Measurements from ENCODE around the gene PLPP3. TPM values are rescaled to one million over a fixed set of nuclear protein-coding genes. Genes with fewer than 3 reads are reported as not detected.

Gene PLPP3
- total RNA-seq, 1 donor from 2014 or later, result 16.1 TPM

DNA sequence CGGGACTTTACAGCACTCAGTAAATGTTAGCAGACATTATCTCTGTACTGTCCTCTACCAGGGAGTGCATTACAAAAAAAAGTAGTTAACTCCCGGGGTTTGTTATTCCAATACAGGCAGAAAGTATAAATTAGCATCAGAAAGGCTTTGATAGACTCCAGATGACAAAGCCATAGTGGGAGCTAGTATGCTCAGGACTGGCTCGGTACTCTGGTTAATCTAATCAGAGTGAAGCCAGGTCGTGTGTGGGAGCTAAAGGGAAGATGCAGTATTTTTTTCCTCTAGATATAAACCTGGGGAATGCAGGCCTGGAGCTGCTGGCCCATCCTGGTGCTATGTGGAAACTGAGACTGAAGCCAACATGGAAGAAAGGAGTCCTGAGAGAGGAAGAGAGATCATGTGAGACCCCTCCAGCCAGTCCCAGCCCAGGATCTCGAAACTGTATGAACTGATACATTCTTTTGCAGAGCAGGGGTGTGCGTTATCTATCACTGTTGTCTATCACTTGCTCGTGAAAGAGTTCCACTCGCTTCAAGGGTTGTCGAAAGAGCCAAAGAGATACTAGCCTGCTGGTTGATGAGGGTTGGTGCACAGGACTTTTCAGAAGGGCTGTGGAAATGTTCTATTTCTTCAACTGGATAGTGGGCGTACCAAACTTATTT, 125.8 kb downstream of the PLPP3 start:
- Mint-ChIP-seq H3K4me1 (ENCODE audit: low read depth) (peaks cover 22% of the 10 kb centered on the region), H3K36me3 (ENCODE audit: insufficient read depth) (no peaks in the 10 kb centered on the region), H3K4me3 (ENCODE audit: low read depth) (no peak overlapping the region), H3K9me3 (ENCODE audit: low read depth) (no peaks in the 10 kb centered on the region), H3K27me3 (peaks cover 3% of the 10 kb centered on the region), H3K27ac (no peak overlapping the region)
- no peak for DNase-seq (ENCODE audit: low spot score, unreplicated experiment)
- TF ChIP-seq, protein P1, sequence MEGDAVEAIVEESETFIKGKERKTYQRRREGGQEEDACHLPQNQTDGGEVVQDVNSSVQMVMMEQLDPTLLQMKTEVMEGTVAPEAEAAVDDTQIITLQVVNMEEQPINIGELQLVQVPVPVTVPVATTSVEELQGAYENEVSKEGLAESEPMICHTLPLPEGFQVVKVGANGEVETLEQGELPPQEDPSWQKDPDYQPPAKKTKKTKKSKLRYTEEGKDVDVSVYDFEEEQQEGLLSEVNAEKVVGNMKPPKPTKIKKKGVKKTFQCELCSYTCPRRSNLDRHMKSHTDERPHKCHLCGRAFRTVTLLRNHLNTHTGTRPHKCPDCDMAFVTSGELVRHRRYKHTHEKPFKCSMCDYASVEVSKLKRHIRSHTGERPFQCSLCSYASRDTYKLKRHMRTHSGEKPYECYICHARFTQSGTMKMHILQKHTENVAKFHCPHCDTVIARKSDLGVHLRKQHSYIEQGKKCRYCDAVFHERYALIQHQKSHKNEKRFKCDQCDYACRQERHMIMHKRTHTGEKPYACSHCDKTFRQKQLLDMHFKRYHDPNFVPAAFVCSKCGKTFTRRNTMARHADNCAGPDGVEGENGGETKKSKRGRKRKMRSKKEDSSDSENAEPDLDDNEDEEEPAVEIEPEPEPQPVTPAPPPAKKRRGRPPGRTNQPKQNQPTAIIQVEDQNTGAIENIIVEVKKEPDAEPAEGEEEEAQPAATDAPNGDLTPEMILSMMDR (IDR thresholded peaks at IDR 0.05; ENCODE audit: unreplicated experiment), result no peak

DNA sequence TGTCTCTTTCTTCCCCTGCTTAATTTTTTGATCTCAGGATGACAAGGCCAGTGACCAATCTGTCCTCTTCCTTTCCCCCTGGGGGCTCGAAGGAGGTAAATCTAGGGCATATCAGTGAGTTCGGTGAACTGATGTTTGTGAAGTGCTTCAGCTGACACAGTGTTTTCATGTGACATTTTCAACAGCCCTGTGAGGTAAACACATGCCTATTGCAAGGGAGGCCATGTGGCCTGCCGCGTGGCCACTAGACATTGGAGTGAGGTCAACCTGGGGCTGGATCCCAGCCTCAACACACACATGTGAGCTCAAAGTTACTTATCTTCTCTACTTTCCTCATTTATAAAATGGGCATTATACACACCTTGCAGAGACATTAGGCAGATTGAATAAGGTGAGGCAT, 126.3 kb downstream of the PLPP3 start:
- Mint-ChIP-seq H3K4me1 (ENCODE audit: low read depth) (peaks cover 22% of the 10 kb centered on the region), H3K27ac (no peak overlapping the region)

DNA sequence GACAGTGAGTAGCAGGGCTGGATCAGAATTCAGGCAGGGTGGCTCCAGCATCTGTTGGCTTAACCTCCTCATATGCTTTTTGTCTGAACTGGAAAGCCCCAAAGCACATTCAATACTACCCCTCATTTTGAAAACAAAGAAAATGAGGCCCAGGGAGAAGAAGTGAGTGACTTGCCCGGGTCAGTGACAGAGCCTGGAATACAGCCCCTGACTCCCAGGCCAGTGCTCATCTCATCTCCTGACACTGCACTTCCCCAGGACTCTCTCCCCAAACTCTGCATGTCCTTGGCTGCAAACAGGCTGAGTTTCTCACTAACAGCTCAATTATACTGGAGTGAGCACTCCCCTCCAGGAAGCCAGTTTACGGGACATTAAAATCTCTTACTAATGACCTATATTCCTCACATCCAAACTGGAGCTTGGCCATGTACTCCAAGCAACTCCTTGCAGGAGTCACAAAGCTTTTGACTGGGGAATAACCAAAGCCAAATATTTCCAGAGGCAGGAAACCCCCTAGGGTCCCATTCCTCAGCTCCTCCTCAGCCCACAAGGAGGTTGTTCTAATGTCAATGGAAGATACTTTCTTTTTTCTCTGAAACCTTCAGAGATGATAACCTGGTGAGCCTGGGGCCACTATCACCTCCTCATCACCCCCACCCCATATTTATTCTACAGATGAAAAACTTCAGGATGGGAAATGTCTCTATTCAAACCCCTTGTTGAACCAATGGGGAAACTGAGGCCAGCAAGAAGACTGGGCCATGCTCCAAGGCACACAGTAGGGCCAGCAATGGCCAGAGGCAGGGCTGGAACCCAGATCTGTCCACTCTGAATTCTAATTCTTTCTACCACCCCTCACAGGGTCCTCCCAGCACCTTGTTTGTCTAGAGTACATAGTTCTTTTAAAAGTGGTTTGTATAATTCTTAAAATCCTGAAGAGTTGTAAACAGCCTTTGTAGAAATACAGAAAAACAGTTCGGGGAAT, 127.0 kb downstream of the PLPP3 start:
- Mint-ChIP-seq H3K27ac (no peak overlapping the region), H3K4me3 (ENCODE audit: low read depth) (no peak overlapping the region), H3K9me3 (ENCODE audit: low read depth) (no peaks in the 10 kb centered on the region), H3K27me3 (peaks cover 3% of the 10 kb centered on the region), H3K36me3 (ENCODE audit: insufficient read depth) (no peaks in the 10 kb centered on the region), H3K4me1 (ENCODE audit: low read depth) (peaks cover 22% of the 10 kb centered on the region)
- no peak for DNase-seq (ENCODE audit: low spot score, unreplicated experiment)
- TF ChIP-seq, protein P1 (IDR thresholded peaks at IDR 0.05; ENCODE audit: unreplicated experiment), result no peak

More for the DNA sequence above, 126.3 kb downstream of the PLPP3 start:
- H3K9me3 Mint-ChIP-seq (ENCODE audit: low read depth), result no peaks in the 10 kb centered on the region
- DNase-seq (ENCODE audit: low spot score, unreplicated experiment), result no peak
- peaks cover 3% of the 10 kb centered on the region for H3K27me3 Mint-ChIP-seq
- TF ChIP-seq, protein P1 (IDR thresholded peaks at IDR 0.05; ENCODE audit: unreplicated experiment), result no peak
- H3K36me3 Mint-ChIP-seq (ENCODE audit: insufficient read depth), result no peaks in the 10 kb centered on the region
- no peak overlapping the region for H3K4me3 Mint-ChIP-seq (ENCODE audit: low read depth)

DNA sequence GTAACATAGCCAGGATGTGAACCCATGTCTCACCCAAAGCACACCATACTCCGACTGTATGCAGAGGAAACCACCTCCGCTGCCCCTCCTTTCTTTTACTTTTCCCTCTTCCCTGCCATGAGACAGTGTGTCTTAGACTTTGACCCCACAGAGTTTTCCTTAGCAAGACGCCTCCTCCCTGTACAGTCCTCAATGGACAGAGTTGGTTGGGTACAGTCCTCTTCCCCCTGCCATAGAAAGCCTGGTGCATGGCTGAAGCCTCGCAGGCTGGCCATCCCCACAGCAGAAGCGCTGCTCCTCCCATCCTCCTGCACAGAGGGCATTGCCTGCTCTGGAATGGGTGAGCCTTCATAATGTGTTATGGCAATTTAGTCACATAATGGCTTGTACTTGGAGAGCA, 127.9 kb downstream of the PLPP3 start:
- no peak for DNase-seq (ENCODE audit: low spot score, unreplicated experiment)
- no peaks in the 10 kb centered on the region for H3K9me3 Mint-ChIP-seq (ENCODE audit: low read depth)
- peaks cover 22% of the 10 kb centered on the region for H3K4me1 Mint-ChIP-seq (ENCODE audit: low read depth)
- no peaks in the 10 kb centered on the region for H3K36me3 Mint-ChIP-seq (ENCODE audit: insufficient read depth)
- TF ChIP-seq, protein P1 (IDR thresholded peaks at IDR 0.05; ENCODE audit: unreplicated experiment), result no peak
- H3K27ac Mint-ChIP-seq, result no peak overlapping the region
- H3K27me3 Mint-ChIP-seq, result peaks cover 3% of the 10 kb centered on the region
- H3K4me3 Mint-ChIP-seq (ENCODE audit: low read depth), result no peak overlapping the region

DNA sequence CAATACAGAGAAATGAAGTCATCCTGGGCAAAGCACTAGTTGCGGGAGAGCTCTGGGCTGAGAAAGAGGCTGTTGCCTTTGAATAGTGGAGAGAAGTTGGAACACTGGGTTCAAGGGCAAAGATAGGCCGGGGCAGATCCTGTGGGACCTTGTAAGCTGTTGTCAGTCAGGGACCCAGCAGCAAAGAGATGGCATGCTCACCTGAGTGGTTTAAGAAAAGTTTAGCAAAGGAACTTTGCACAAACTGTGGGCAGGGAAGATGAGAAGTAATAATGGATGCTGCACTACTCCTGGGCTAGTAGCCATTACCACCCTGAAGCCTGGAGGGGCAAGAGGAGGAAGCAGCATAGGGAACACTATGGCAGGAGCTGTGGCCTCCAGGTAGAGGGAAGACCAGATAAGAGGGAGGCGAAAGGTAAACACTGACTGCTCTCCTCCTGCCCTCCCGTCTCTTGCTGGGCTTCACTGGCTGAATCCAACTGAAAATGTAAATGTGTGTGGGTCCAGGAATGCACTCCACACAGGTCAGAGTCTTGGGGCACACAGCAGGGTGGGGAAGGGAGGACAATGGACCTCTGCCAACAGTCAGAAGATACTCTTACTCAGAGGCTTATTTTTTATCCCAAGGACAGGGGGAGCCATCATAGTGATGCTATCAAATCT, 129.2 kb downstream of the PLPP3 start:
- peaks cover 22% of the 10 kb centered on the region for H3K4me1 Mint-ChIP-seq (ENCODE audit: low read depth)
- no peak overlapping the region for H3K27ac Mint-ChIP-seq
- no peaks in the 10 kb centered on the region for H3K36me3 Mint-ChIP-seq (ENCODE audit: insufficient read depth)
- no peaks in the 10 kb centered on the region for H3K9me3 Mint-ChIP-seq (ENCODE audit: low read depth)
- TF ChIP-seq, protein P1 (IDR thresholded peaks at IDR 0.05; ENCODE audit: unreplicated experiment), result no peak
- DNase-seq (ENCODE audit: low spot score, unreplicated experiment), result no peak
- H3K4me3 Mint-ChIP-seq (ENCODE audit: low read depth), result no peak overlapping the region
- H3K27me3 Mint-ChIP-seq, result peaks cover 3% of the 10 kb centered on the region
